Gastroesophageal sphincter (tissue), 3 donors: ENCODE results near the gene HS3ST3A1.

Source experiments
- POLR2AphosphoS5 ChIP-seq: sonication (generic); formaldehyde crosslinking; IDR thresholded peaks from one replicate; pipeline ENCODE4 v1.6.1; 2017; ENCODE audit warnings: antibody characterized with exemption
- TF ChIP-seq, protein P1 (sequence below), 4 experiments: fragments of 200-600 bp in 2 of 4; fragments of 450-650 bp in 2 of 4; sonication (generic) in 1 of 4; IDR thresholded peaks; one replicate each; pipeline ENCODE4 v1.5.1; 2017 to 2019; ENCODE audit warnings: antibody characterized with exemption in 4 of 4, mild to moderate bottlenecking in 2 of 4, moderate library complexity in 2 of 4

DNA sequence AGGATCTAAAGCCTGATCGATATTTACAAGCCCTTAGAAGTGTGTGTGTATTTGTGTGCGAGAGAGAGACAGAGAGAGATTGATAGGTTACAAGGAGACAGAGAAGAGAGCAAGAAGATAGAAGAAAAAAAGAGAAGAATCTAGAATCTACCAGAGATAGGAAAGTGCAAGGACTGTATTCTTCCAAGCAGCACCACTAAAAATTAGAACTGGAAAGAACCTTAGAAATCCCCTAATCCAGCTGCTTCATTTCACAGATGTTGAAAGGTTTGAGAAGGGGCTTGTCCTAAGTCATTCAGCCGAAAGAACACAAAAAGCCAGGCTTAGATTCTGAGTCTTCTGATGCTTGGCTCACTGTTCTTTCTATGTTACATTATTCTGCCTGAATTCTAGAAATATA lies 92.2 kb downstream of the HS3ST3A1 start:
- TF ChIP-seq, protein P1, sequence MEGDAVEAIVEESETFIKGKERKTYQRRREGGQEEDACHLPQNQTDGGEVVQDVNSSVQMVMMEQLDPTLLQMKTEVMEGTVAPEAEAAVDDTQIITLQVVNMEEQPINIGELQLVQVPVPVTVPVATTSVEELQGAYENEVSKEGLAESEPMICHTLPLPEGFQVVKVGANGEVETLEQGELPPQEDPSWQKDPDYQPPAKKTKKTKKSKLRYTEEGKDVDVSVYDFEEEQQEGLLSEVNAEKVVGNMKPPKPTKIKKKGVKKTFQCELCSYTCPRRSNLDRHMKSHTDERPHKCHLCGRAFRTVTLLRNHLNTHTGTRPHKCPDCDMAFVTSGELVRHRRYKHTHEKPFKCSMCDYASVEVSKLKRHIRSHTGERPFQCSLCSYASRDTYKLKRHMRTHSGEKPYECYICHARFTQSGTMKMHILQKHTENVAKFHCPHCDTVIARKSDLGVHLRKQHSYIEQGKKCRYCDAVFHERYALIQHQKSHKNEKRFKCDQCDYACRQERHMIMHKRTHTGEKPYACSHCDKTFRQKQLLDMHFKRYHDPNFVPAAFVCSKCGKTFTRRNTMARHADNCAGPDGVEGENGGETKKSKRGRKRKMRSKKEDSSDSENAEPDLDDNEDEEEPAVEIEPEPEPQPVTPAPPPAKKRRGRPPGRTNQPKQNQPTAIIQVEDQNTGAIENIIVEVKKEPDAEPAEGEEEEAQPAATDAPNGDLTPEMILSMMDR (IDR thresholded peaks at IDR 0.05): no peak
- TF ChIP-seq POLR2AphosphoS5: no peak
